A673 (cell line): ENCODE results near the gene ASNSD1.

ENCODE experiments used
- CTCF ChIP-seq: fragments of 300-800, 200-600 bp; sonication (generic); conservative IDR thresholded peaks from 2 replicates; pipeline ENCODE4 v1.5.1; 2017; ENCODE audit warnings: low read depth, mild to moderate bottlenecking, antibody characterized with exemption, low read length, moderate library complexity, mixed read lengths
- EZH2 ChIP-seq: fragments of 200-600 bp; sonication (generic); IDR thresholded peaks from 2 replicates; pipeline ENCODE4 v1.6.1; 2017; ENCODE audit warnings: borderline replicate concordance, low read depth, mild to moderate bottlenecking, mixed read lengths, antibody characterized with exemption, low read length; ENCODE audit not compliant: poor library complexity, severe bottlenecking

DNA sequence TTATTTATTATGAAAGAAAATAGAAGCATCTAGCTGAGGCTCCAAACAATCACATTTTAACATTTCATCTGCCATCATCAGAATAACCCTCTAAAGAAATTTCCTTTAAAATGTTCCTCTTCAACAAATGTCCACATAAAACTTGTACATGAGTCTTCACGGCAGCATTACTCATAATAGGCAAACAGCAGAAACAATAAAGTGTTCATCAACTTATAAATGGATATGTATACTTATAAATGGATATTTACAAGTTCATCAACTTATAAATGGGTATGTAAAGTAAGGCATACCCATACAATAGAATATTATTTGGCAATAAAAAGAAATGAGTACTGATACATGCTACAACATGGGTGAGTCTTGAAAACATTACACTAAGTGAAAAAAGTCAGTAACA is 33.5 kb upstream of the ASNSD1 start:
- TF ChIP-seq EZH2, result no peak
- no peak for TF ChIP-seq CTCF
